ENCODE data around the gene MRPL48. TPM values are rescaled to one million over a fixed set of nuclear protein-coding genes. Genes with fewer than 3 reads are reported as not detected.

The MRPL48 gene
- total RNA-seq, 1 donor from 2014 or later = 37.0 TPM

- H3K36me3 ChIP-seq (ENCODE audit: control insufficient read depth, insufficient read depth, low read length) = no peaks in the 10 kb centered on the region
- no peaks in the 10 kb centered on the region for H3K27me3 ChIP-seq (ENCODE audit: control insufficient read depth, insufficient read depth, low read length)
- no peak for DNase-seq (ENCODE audit: low read depth)
- H3K4me3 ChIP-seq (ENCODE audit: low read depth, low read length) = no peak overlapping the region
- no peak for TF ChIP-seq CTCF (IDR thresholded peaks at IDR 0.05; ENCODE audit: insufficient read depth, low read length, poor library complexity, severe bottlenecking)
Measured at GRCh38 chr11:73789279-73789670, 1.6 kb downstream of the MRPL48 start.

- H3K27me3 ChIP-seq (ENCODE audit: control insufficient read depth, insufficient read depth, low read length) = no peaks in the 10 kb centered on the region
- no peak overlapping the region for H3K4me3 ChIP-seq (ENCODE audit: low read depth, low read length)
- DNase-seq (ENCODE audit: low read depth) = no peak
- no peak for TF ChIP-seq CTCF (IDR thresholded peaks at IDR 0.05; ENCODE audit: insufficient read depth, low read length, poor library complexity, severe bottlenecking)
- no peaks in the 10 kb centered on the region for H3K36me3 ChIP-seq (ENCODE audit: control insufficient read depth, insufficient read depth, low read length)
Measured at GRCh38 chr11:73792584-73792983, 4.9 kb downstream of the MRPL48 start.

GRCh38 chr11:73795925-73796632 lies 8.4 kb downstream of the MRPL48 start:
- no peak for DNase-seq (ENCODE audit: low read depth)

GRCh38 chr11:73797457-73797856 lies 9.8 kb downstream of the MRPL48 start:
- no peak for TF ChIP-seq CTCF (IDR thresholded peaks at IDR 0.05; ENCODE audit: insufficient read depth, low read length, poor library complexity, severe bottlenecking)
- Histone ChIP-seq H3K4me3 (ENCODE audit: low read depth, low read length) (no peak overlapping the region), H3K36me3 (ENCODE audit: control insufficient read depth, insufficient read depth, low read length) (no peaks in the 10 kb centered on the region), H3K27me3 (ENCODE audit: control insufficient read depth, insufficient read depth, low read length) (no peaks in the 10 kb centered on the region)
- DNase-seq (ENCODE audit: low read depth) = no peak

More at GRCh38 chr11:73795925-73796632, 8.4 kb downstream of the MRPL48 start:
- no peaks in the 10 kb centered on the region for H3K27me3 ChIP-seq (ENCODE audit: control insufficient read depth, insufficient read depth, low read length)
- no peak overlapping the region for H3K4me3 ChIP-seq (ENCODE audit: low read depth, low read length)
- H3K36me3 ChIP-seq (ENCODE audit: control insufficient read depth, insufficient read depth, low read length) = no peaks in the 10 kb centered on the region
- TF ChIP-seq CTCF (IDR thresholded peaks at IDR 0.05; ENCODE audit: insufficient read depth, low read length, poor library complexity, severe bottlenecking) = no peak

- DNase-seq (ENCODE audit: low read depth) = no peak
- Histone ChIP-seq H3K4me3 (ENCODE audit: low read depth, low read length) (no peak overlapping the region), H3K27me3 (ENCODE audit: control insufficient read depth, insufficient read depth, low read length) (no peaks in the 10 kb centered on the region), H3K36me3 (ENCODE audit: control insufficient read depth, insufficient read depth, low read length) (no peaks in the 10 kb centered on the region)
- no peak for TF ChIP-seq CTCF (IDR thresholded peaks at IDR 0.05; ENCODE audit: insufficient read depth, low read length, poor library complexity, severe bottlenecking)
Measured at GRCh38 chr11:73800276-73800806, 12.7 kb downstream of the MRPL48 start.

GRCh38 chr11:73801136-73801535 lies 13.5 kb downstream of the MRPL48 start:
- DNase-seq (ENCODE audit: low read depth) = no peak
- no peaks in the 10 kb centered on the region for H3K27me3 ChIP-seq (ENCODE audit: control insufficient read depth, insufficient read depth, low read length)
- H3K36me3 ChIP-seq (ENCODE audit: control insufficient read depth, insufficient read depth, low read length) = no peaks in the 10 kb centered on the region
- no peak overlapping the region for H3K4me3 ChIP-seq (ENCODE audit: low read depth, low read length)
- no peak for TF ChIP-seq CTCF (IDR thresholded peaks at IDR 0.05; ENCODE audit: insufficient read depth, low read length, poor library complexity, severe bottlenecking)
